ENCODE measurements around the gene ATRN.

Gene ATRN

GRCh38 chr20:3633913-3634478 lies 163.2 kb downstream of the ATRN start:
- TF ChIP-seq CTCF (IDR thresholded peaks at IDR 0.05; ENCODE audit: extremely low read depth, insufficient read depth, missing control alignments), result no peak
- in situ Hi-C loops (cut with MboI; ENCODE audit: low pct_unique_long_range_greater_than_20kb, low sequenced_read_pairs, unreplicated experiment), result no loop called here
- DNase-seq (ENCODE audit: low spot score), result no peak

- in situ Hi-C loops (cut with MboI; ENCODE audit: low pct_unique_long_range_greater_than_20kb, low sequenced_read_pairs, unreplicated experiment), result no loop called here
- no peak for TF ChIP-seq CTCF (IDR thresholded peaks at IDR 0.05; ENCODE audit: extremely low read depth, insufficient read depth, missing control alignments)
- no peak for DNase-seq (ENCODE audit: low spot score)
These were observed 164.5 kb downstream of the ATRN start for GRCh38 chr20:3635346-3635745.

- no peak for TF ChIP-seq CTCF (IDR thresholded peaks at IDR 0.05; ENCODE audit: extremely low read depth, insufficient read depth, missing control alignments)
- no peak for DNase-seq (ENCODE audit: low spot score)
- in situ Hi-C loops (cut with MboI; ENCODE audit: low pct_unique_long_range_greater_than_20kb, low sequenced_read_pairs, unreplicated experiment), result no loop called here
These were observed 169.4 kb downstream of the ATRN start for GRCh38 chr20:3640259-3640658.

GRCh38 chr20:3645309-3646066 lies 174.7 kb downstream of the ATRN start:
- no peak for DNase-seq (ENCODE audit: low spot score)
- in situ Hi-C loops (cut with MboI; ENCODE audit: low pct_unique_long_range_greater_than_20kb, low sequenced_read_pairs, unreplicated experiment), result no loop called here
- TF ChIP-seq CTCF (IDR thresholded peaks at IDR 0.05; ENCODE audit: extremely low read depth, insufficient read depth, missing control alignments), result no peak

- no peak for DNase-seq (ENCODE audit: low spot score)
- in situ Hi-C loops (cut with MboI; ENCODE audit: low pct_unique_long_range_greater_than_20kb, low sequenced_read_pairs, unreplicated experiment), result no loop called here
- no peak for TF ChIP-seq CTCF (IDR thresholded peaks at IDR 0.05; ENCODE audit: extremely low read depth, insufficient read depth, missing control alignments)
These were observed 175.2 kb downstream of the ATRN start for GRCh38 chr20:3646067-3646440.

- no peak for TF ChIP-seq CTCF (IDR thresholded peaks at IDR 0.05; ENCODE audit: extremely low read depth, insufficient read depth, missing control alignments)
- DNase-seq (ENCODE audit: low spot score), result no peak
- in situ Hi-C loops (cut with MboI; ENCODE audit: low pct_unique_long_range_greater_than_20kb, low sequenced_read_pairs, unreplicated experiment), result no loop called here
These were observed 175.8 kb downstream of the ATRN start for GRCh38 chr20:3646651-3647050.

Measured in GM13977 (cell line).